GM21825 (cell line): Measurements from ENCODE around the gene DENND1A.
A peak's percentile ranks its signal among the peaks of the same experiment; 100 is the strongest.
"Not testable (repeated sequence)": the region's sequence is repeated elsewhere in the genome, so short reads cannot be mapped to it uniquely, and the experiment has no call there.

ENCODE experiments used
- ATAC-seq: cut with Tn5 transposase; IDR thresholded peaks from one replicate; pipeline ENCODE4 v1.9.1; 2021; ENCODE audit warnings: mild to moderate bottlenecking, moderate library complexity; ENCODE audit not compliant: unreplicated experiment

The DENND1A gene

DNA sequence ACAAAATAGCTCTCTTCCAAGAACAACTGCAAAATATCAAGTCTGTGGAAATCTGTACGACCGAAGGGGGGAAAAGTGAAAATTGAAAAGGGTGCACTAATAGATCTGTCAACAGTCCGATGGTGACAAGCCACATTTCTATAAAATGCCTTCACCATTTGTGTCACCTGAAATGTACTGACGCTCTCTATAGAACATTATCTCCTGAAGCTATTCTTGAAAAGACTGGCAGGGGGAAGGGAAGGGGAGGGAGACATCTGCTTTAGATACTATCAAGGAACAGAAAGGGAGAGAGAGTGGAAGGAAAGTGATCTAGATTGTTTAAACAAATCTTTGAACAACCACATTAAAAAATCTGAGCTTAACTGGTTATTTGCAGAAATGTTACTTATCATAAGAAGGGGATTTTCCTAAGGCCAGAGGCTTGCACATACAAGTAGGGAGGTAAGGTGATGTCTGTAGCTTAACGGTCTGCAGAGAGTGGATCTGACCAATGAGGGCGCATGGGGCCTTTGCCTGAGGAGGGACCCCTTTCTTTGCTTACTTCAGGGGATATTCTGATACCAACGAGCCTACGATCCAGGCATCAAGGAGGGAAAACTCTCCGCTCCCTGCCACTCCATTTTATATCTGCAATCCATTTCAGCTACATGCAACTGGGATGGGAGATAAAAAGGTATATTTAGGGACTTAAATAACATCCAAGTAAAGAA, 481.8 kb downstream of the DENND1A start:
- no peak for ATAC-seq

DNA sequence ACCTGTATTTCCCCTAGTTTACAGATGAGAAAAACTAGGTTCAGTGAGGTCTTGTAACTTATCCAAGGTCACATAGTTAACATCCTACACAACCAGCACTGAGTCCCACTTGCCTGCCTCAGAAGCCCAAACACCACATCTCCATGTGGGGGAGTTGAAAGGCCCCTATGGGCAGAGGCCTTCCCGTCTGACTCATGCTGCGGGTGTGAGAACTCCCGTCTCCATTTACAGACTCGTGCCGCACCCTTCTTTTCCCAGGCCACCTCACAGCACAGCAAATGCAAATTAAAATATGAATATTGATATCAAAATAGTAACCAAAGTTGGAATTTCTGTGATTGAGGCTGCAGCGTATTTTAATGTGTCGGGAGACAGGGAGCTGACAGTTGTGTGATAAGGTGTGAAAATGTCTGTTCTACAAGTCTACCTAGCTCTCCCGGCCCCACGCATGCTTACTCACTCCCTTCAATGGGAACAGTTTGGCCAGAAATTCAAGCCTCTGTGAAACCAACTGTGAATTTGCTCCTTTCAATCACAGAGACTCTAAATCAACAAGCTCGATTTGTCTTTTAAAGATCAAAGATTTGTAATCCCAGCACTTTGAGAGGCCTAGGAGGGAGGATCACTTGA, 483.8 kb downstream of the DENND1A start:
- no peak for ATAC-seq

DNA sequence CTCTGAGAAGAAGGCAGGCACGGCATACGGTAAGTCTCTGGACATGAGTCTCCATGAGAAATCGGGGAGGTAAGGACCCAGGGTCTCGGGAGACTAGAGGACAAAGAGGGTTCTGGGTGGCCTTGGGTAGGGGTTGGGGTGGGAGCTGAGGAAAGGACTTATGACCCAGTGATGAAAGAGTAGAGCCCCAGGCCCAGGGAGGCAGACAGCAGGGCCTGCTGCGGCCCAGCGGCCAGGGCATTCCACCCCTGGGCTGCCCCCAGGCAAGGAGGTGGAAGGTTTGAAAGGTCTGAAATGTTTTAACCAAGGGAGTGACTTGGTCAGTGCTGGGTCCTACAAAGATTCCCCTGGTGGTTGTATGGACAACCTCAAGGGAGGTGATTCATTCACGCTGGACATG, 484.8 kb downstream of the DENND1A start:
- ATAC-seq, result no peak

DNA sequence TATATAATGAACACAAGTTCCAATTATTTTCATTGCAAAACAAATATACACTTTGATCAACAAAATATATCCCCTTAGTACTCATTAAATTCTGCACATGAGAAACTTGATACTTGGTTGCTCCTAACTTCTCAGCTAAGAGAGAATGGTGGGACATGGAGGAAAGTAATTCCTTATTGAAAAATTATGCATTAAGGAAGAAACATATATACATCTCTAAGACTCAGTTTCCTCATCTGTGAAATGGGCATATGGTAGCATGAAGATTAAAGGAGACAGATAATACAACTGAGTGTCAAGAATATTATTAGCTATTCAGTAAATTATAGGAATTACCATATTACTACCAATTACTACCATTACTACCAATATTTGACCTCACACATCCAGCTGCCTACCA, 488.2 kb downstream of the DENND1A start:
- ATAC-seq, result no peak

DNA sequence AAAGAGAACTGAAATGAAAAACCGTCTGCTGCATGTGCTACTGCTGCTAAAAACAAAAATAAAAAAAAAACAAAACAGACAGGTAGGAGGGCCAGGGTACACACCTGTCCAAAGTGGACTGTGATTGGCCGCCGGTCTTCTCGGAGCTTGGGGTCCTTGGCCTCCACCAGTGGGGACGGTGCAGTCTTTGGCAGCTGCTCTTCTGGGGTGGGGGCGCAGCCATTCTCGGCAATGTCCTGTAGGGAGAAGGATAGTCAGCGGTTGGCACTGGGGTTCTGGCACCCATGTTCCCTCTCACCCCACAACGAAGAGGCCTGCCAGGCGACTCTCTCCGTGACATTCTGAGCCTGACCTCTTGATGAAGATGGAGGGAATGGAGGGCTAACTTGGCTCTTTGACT, 489.7 kb downstream of the DENND1A start:
- no peak for ATAC-seq

DNA sequence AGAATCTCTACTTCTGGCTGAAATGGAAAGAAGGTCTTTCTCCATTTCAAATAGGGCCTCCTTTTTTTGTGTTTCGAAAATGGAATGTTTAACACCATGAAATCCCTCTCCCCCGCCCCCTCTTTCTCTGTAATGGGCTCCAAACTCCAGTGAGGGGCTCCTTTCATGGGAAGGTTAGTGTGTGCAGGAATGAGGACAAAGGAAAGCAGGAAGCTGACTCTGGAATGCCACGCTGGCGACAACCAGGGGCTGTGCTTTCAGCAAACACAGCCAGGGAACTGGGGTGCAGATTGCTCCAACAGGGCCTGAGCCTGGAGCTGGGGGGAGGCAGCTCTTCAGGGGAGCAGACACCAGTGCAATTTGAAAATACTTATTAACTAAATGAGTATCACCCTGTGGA, 491.1 kb downstream of the DENND1A start:
- no peak for ATAC-seq

DNA sequence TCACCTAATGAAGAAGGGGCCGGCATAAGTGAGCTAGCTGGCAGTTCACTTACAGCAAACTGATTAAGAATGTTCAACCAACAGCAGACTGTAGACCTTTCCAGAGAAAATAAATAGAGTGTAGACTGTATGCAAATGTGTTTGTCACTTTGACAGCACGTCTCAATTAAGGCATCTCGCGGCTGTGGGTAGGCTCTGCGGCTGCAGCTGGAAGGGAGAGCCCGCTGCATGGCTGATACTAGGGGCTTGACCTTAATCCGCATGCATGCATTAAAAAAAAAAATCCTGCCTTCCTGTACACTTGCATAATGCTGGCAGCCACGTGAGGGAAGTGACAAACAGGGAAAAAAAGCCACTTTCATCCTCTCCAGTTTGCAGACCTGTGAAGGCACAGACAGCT, 491.6 kb downstream of the DENND1A start:
- no peak for ATAC-seq

DNA sequence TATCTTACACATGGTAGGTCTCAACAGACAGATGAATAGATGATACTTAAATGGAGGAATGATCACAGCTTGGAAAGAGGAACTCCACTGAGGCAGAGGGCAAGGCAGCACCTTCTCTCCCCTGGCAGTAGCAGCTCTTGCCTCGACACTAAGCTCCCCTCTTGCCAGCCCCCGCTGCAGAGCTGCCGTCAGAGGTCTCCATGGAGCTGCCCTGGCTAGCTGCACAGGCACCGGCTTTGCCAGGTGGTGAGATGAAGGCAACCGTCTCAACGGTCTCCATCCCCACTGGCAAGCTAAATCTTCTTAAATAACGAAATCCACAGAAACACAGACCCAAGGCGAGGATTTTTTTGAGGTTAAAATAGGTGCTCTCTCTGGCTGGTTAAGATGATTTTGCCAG, 492.7 kb downstream of the DENND1A start:
- ATAC-seq, result no peak

DNA sequence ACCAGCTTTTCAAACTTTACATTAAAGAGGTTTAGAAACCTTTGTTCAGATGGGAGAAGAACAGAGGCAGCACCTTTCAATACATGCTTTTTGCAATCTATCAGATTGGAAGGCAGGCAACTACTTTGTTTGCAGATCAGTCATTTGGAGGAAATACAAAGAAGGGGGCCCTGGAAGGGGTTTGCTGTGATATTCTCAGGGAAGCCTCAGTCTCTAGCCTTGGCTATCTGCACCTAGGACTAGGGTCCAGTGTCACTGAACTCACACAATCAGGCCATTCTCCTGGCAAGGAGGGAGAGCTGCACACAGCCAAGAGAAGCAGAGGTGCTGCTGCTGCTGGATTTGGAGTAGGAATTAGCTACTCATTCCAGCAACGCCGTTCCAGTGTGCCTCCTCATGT, 494.5 kb downstream of the DENND1A start:
- no peak for ATAC-seq

DNA sequence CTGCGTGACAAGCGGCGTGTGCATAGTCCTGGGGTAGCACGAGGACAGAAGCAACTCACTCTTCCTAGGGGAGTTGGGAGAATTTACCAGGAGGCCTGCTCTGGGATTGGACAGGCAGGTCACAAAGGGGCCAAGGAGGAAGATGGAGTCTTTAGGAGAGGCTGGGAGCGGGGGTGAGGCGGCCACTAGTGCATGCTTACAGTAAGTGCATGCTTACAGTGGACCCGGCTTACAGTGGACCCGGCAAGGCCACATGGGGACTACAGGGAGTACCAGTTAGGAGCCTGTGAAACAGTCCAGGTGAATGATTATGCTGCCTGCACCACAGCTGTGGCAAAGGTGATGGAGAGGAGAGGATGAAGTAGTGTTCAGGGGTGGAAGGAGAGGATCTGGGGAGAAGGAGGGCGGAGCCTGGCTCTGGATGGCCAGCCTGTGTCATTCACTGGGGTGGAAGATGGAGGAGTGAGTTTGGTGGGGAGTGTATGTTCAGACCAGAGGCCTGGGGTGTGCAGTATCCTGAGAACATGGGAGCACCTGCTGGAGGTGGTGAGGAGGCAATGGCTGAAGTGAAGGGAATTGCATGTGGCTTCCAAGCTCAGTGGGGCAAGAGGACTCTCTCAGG, 495.2 kb downstream of the DENND1A start:
- no peak for ATAC-seq

DNA sequence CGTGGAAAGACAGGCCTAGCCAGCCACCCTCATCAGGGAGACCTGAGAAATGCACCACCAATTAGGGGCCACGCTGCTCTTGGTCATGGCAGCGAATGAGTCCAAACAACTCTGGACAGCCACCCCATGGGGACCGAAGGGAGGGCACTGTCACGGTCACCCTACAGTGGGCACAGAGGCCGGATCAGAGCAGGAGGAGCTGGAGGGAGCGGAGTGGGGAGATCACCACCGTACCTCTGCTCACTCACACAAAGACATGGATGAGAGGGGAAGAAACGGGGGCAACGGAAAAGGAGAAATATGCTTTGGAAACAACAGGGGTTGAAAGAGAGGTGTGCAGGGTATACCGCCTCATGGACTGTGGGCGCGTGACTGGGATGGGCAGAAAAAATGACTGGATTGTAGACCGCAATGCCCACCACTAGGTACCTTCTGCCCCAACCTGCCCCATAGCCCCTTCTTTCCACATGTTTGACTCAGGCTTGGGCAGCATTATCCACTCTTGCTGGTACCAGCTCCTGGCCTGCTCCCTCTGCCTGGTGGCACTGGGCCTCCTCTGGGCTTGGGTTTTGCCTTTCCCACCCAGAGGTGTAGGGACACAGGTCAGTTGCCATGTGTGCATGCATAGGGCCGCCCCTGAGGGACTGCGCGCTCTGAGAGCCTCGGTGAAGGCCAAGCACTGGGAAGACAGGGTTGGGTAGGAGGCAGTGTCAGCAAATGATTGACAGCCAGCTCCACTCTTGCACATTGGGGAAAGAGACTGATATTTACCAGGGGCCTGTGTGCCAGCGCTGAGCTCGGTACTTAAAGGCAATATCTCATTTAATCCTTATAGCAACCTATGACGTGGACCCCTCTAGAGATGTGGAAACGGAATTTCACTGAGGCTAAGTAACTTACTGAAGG, 497.3 kb downstream of the DENND1A start:
- no peak for ATAC-seq

DNA sequence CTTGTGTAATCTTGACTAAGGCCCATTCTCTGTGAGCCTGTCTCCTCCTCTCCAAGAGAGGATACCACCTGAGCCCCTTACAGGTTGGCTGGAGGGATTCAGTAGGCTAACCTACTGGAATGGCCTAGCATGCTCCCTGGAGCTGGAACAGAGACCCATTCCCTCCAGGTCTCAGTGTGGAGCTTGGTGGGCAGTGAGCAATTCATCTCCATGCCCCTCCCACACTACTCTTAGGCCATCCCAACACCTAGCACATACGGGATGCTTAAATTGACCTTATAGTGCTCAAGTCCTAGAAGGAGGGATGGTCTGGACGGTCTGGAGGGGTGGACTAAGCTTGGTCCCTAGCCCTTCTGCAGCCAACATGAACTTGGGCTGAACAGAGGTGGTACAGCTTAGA, 498.3 kb downstream of the DENND1A start:
- ATAC-seq, result no peak

DNA sequence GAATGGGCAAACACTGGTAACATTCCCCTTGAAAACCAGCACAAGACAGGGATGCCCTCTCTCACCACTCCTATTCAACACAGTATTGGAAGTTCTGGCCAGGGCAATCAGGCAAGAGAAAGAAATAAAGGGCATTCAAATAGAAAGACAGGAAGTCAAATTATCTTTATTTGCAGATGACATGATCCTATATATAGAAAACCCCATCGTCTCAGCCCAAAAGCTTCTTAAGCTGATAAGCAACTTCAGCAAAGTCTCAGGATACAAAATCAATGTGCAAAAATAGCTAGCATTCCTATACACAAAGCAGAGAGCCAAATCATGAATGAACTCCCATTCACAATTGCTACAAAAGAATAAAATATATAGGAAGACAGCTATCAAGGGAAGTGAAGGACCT, 501.5 kb downstream of the DENND1A start:
- not testable (repeated sequence) for ATAC-seq

DNA sequence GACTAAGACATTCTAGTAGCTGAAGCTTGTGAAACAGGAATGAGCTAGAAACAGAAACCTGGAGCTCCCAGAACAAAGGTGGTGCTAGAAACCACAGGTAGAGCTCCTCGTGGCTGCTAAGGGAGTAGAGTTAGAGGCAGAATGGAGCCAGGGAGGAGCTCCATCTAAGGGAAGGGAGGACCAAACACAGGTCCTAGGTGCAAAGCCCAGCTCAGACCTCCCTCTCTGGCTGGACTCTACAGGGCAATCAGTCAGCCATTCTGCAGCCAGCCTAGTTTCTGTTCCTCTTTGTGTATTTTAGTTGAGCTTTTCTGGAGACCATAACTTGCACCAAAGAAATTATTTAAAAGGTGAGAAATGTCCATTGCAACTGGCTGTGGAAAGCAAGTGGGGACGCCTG, 503.5 kb downstream of the DENND1A start:
- ATAC-seq, result peak; percentile 64

DNA sequence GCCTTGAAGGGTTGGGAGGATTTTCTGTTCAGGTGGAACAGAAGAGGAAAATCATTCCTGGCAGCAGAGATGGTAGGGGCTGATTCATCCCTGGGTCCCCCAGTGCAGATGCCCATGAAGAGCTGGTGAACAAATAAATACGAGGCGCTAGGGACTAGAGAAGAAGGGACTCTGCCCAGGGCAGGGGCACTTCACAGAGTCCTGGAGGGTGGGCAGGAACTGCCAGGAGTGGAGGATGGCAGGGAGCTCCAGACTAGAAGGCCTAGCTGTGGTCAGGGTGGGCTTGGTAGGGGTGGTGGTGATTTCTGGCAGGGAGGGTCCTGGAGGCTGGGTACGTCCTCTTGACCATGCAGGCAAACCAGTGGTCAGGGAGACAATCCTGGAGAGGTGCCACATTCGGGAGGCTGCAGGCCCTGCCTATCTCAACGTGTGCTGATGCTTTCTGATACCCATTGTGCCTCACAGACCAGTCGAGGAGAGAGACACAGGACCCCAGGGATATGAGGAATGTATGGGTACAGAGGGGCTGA, 504.0 kb downstream of the DENND1A start:
- ATAC-seq, result peak; percentile 10

DNA sequence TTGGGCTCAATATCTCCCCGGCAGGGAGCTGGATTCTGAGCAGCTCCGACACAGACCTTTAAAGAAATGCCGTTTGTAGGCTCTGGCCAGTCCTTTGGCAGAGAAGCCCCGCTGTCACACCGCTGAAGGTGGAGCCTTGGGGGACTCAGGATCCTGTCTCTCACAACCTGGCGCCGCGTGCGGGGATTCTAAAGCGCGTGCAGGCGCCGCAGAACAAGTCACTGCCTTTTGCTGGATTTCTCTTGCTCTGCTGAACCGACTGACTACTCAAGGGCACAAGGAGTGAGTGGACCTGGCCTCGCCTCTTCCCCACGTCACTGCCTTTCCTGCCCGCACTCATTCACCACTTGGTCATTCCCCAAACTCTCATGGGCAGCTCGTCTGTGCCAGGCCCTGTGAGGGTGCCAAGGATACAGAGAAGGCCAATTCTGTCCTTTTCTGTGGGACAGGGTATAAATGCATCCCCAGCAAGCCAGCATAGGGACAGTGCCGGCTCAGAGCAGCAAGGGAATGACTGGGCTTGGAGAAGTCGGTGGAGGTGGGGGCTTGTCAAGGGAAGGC, 504.6 kb downstream of the DENND1A start:
- ATAC-seq, result no peak

DNA sequence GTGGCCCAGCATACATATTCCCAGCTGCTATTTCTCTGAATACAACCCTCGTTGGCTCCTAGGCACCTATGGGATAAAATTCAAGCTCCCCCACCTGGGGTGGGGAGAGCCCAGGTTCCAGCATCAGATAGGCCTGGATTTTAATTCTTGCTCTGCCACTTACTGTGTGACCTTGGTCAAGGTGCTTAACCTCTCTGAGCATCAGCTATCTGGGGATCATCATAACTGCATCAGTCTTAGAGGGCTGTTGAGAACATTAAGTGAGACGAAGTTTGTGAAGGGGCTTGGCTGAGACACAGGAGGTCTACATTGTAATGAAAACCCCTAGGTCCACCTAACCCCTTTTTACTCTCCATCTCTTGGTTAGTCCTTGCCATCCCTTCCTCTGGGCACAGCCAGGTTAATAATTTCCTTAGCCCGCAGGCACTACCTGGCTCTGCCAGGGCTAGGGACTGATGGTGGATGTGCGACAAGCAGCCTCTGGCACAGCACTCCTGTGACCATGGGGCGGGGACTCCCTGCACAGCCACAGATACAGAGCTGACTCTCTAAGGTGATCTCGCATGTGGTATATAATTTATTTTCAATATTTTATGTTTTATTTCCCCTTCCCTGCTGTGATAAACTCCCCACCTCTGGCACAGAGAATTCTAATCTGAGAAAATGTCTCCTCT, 505.2 kb downstream of the DENND1A start:
- no peak for ATAC-seq

DNA sequence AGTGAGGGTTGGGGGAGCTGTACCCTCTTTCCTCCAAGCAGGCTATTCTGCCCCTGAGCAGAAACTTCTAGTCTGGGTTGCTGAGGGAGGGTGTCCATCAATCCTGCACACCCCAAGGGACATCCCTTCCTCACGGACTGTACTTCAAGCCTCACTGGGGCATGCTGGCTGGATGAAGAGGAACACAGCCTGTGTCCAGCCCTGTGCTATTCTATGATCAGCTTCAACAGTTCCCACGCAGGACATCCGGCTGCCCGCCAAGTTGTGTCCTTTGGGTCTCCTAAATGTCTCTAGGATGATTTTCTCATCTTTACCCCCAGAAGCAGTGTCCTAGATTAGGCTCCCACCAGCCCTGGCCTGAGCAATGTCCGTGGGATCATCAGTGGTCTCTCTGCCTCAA, 505.8 kb downstream of the DENND1A start:
- ATAC-seq, result no peak

DNA sequence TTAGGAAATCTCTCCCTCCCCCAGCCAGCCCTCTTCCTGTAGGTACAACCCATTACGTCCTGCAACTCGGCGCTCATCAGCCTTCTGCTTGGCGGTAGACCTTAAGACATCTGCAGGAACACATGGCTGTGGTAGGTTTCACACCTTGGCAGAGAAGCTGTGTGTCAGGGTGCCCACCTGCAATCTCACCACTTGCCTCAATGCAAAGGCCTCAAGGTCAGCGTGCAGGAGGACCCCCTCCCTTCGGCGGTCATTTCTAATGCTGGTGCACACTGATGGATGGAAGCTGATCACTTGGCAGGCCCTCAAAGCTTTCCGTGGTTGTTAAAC, 506.6 kb downstream of the DENND1A start:
- ATAC-seq, result no peak

DNA sequence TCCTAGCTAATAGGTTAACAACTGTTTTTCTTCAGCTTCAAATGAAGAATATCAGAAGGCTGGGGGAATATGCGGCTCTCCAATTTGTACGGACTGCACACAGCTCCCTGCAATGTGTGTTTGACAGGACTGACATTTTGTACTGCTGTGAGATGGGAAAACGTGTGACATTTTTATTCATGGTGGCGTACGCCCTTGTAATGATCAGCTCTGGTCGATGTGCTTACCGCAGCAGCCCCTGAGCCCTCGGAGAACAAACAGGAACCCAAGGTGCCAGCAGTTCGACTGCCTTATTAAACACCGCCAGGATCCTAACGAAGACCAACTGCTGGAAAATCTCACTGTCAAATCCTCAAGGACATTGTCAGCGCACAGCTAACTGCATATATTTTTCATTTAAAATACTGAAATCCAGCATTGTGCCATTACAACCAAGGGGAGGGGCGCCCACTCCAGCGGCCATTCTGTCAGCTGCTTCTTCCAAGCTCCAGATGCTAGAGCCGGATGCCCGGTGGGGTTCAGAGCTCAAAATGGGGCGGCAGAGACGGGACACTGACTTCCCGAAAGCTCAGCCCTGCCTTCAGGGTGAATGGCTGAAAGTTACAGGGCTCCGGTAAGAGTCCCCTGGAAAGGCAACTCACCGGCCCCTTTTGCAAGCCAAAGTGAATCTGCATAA, 507.2 kb downstream of the DENND1A start:
- no peak for ATAC-seq
